Measurements from ENCODE around the gene NOP16.

NOP16 gene

GRCh38 chr5:176388444-176389134, at the start of gene NOP16, which contains the start of gene HIGD2A:
Gene NOP16 (minus strand): TSS chr5:176388598. CDS start chr5:176388539, 59 bp downstream.
Gene HIGD2A (plus strand): TSS chr5:176388751. CDS start chr5:176388820, 69 bp downstream.
- DNase-seq (ENCODE audit: low read depth in 1 of 2, low spot score in 1 of 2), result peak; percentile 97 to 98

GRCh38 chr5:176436656-176437055, 48.3 kb upstream of the NOP16 start:
- no peak for DNase-seq (ENCODE audit: low read depth in 1 of 2, low spot score in 1 of 2)

GRCh38 chr5:176432707-176433106, 44.3 kb upstream of the NOP16 start:
- DNase-seq (ENCODE audit: low read depth in 1 of 2, low spot score in 1 of 2), result no peak

GRCh38 chr5:176429972-176430371, 41.6 kb upstream of the NOP16 start:
- DNase-seq (ENCODE audit: low read depth in 1 of 2, low spot score in 1 of 2), result no peak

GRCh38 chr5:176427971-176428370, 39.6 kb upstream of the NOP16 start:
- DNase-seq (ENCODE audit: low read depth in 1 of 2, low spot score in 1 of 2), result no peak

GRCh38 chr5:176426876-176427275, 38.5 kb upstream of the NOP16 start:
- no peak for DNase-seq (ENCODE audit: low read depth in 1 of 2, low spot score in 1 of 2)

- no peak for DNase-seq (ENCODE audit: low read depth in 1 of 2, low spot score in 1 of 2)
Measured at GRCh38 chr5:176425791-176426190, 37.4 kb upstream of the NOP16 start.

- no peak for DNase-seq (ENCODE audit: low read depth in 1 of 2, low spot score in 1 of 2)
Measured at GRCh38 chr5:176425138-176425537, 36.7 kb upstream of the NOP16 start.

- no peak for DNase-seq (ENCODE audit: low read depth in 1 of 2, low spot score in 1 of 2)
Measured at GRCh38 chr5:176424181-176424580, 35.8 kb upstream of the NOP16 start.

GRCh38 chr5:176420972-176421544, 32.7 kb upstream of the NOP16 start:
- DNase-seq (ENCODE audit: low read depth in 1 of 2, low spot score in 1 of 2), result no peak

- no peak for DNase-seq (ENCODE audit: low read depth in 1 of 2, low spot score in 1 of 2)
Measured at GRCh38 chr5:176420086-176420485, 31.7 kb upstream of the NOP16 start.

- no peak for DNase-seq (ENCODE audit: low read depth in 1 of 2, low spot score in 1 of 2)
Measured at GRCh38 chr5:176418251-176418650, 29.9 kb upstream of the NOP16 start.

- DNase-seq (ENCODE audit: low read depth in 1 of 2, low spot score in 1 of 2), result no peak
Measured at GRCh38 chr5:176416965-176417364, 28.6 kb upstream of the NOP16 start.

- peak; percentile 90 to 91 for DNase-seq (ENCODE audit: low read depth in 1 of 2, low spot score in 1 of 2)
Measured at GRCh38 chr5:176415952-176416924, 27.8 kb upstream of the NOP16 start, which contains the start of gene CLTB. Gene CLTB (minus strand): TSS chr5:176416539. CDS start chr5:176416363, 176 bp downstream.

- DNase-seq (ENCODE audit: low read depth in 1 of 2, low spot score in 1 of 2), result no peak
Measured at GRCh38 chr5:176415240-176415951, 27.0 kb upstream of the NOP16 start.

GRCh38 chr5:176414704-176415103, 26.3 kb upstream of the NOP16 start:
- no peak for DNase-seq (ENCODE audit: low read depth in 1 of 2, low spot score in 1 of 2)

- DNase-seq (ENCODE audit: low read depth in 1 of 2, low spot score in 1 of 2), result no peak
Measured at GRCh38 chr5:176413709-176414191, 25.4 kb upstream of the NOP16 start.

GRCh38 chr5:176413255-176413565, 24.8 kb upstream of the NOP16 start:
- DNase-seq (ENCODE audit: low read depth in 1 of 2, low spot score in 1 of 2), result no peak

GRCh38 chr5:176412517-176413254, 24.3 kb upstream of the NOP16 start:
- no peak for DNase-seq (ENCODE audit: low read depth in 1 of 2, low spot score in 1 of 2)

GRCh38 chr5:176410486-176411180, 22.2 kb upstream of the NOP16 start:
- DNase-seq (ENCODE audit: low read depth in 1 of 2, low spot score in 1 of 2), result no peak
